Measurements from ENCODE around the gene INPP5K.

DNA sequence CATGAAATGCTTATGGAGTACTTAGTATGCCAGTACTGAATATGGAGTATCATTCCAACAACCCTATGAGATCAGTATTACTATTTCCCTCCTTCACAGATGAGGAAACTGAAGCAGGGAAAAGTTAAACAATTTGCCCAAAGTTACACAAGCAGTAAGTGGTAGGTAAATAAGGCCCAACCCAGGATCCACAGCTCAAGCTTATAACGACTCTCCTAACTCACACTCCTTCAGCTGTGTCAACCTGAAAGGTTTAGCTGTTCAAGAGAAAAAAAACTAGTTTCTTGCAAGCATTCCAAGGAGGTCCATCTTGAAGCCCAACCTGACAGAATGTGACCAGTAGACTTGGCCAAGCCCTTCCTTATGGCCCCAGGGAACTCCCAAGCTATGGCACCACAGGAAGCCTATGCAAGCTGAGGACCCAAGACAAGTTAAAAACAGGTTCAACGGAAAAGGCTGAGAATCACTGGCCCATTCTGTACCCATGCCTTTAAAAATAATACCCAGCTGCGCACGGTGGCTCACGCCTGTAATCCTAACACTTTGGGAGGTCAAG is 66.9 kb downstream of the INPP5K start:
- TF ChIP-seq, protein P1, sequence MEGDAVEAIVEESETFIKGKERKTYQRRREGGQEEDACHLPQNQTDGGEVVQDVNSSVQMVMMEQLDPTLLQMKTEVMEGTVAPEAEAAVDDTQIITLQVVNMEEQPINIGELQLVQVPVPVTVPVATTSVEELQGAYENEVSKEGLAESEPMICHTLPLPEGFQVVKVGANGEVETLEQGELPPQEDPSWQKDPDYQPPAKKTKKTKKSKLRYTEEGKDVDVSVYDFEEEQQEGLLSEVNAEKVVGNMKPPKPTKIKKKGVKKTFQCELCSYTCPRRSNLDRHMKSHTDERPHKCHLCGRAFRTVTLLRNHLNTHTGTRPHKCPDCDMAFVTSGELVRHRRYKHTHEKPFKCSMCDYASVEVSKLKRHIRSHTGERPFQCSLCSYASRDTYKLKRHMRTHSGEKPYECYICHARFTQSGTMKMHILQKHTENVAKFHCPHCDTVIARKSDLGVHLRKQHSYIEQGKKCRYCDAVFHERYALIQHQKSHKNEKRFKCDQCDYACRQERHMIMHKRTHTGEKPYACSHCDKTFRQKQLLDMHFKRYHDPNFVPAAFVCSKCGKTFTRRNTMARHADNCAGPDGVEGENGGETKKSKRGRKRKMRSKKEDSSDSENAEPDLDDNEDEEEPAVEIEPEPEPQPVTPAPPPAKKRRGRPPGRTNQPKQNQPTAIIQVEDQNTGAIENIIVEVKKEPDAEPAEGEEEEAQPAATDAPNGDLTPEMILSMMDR (IDR thresholded peaks at IDR 0.05) = no peak
- TF ChIP-seq POLR2A (IDR thresholded peaks at IDR 0.05) = no peak
